GM21423 (cell line): ENCODE results near the gene ITPR1.

Source experiments
- ATAC-seq: cut with Tn5 transposase; IDR thresholded peaks from one replicate; pipeline ENCODE4 v1.9.1; 2021; ENCODE audit warnings: mild to moderate bottlenecking, moderate library complexity; ENCODE audit not compliant: unreplicated experiment

ITPR1 gene

DNA sequence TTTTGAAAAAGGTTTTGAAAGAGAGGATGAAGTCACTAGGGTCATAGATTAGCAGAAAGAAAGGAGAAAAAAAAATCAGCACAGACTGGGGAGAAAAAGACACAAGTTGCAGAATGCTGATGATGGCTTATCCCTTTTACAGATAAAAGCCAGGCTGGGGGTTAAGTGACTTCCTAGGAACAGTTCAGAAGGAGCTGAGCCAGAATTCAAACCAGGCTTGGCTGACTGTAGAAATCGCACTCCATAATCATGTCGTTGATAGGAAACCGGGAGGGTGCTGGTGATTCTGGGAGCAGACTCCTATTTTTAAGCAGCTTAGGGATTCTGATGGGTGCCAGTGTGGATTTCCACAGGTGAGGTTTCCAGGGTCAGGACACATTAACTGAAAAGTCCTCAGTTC is 326.6 kb downstream of the ITPR1 start:
- ATAC-seq, result no peak

DNA sequence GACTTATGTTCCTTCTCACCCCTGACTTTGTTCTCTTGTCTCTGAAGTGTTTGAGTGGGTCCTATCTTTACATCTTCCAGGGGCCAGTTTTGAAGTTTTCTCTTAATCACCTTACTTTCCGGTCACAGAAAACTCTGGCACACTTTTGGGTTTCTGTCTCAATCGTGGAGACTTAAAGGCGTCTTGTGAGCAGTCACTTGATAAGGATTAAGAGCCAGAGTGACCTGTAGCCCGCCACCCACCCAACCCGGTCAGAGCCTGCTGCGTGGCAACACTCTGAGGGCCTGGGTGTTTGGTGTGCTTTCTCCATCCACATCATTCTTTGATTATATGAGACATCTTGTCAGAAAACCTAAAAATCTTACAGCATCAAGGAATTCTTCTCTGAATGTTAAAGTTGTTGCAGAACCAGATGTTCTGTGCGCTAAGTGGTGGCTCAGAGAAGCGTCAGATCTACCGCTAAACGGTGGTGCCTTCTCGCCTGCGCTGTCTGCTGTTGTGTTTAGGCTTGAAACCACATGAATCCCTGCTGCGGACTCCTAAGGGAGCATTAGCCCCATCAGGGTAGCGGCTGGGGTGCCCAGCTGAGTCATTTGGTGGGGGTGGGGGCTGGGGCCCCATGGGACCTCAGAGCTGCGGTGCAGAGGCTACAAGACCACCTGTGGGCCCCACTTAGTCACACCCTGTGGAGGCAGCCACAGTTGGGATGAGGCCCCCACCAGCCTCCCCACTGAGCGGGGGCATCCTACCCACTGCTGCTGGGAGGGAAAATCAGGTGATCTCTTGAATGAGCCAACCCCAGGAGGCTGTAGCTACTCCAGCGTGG is 327.4 kb downstream of the ITPR1 start:
- no peak for ATAC-seq

DNA sequence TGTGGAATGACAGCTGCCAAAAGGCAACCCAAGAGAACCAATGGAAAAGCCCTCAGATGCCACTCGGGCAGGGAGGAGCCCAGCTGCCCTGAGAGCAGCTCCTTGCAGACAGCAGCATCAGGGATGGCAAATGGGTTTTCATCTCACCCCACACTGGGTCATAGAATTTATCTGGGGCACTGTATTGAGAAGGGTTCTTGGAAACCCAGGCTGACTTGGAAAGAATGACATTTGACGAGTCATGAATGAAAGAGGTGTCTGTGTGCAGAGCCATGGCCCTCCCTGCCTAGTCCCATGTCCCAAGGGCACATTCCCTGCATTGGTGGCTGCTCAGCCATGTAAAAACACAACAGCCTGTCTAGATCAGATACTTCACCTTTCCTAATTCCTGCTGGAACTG is 328.2 kb downstream of the ITPR1 start:
- no peak for ATAC-seq

DNA sequence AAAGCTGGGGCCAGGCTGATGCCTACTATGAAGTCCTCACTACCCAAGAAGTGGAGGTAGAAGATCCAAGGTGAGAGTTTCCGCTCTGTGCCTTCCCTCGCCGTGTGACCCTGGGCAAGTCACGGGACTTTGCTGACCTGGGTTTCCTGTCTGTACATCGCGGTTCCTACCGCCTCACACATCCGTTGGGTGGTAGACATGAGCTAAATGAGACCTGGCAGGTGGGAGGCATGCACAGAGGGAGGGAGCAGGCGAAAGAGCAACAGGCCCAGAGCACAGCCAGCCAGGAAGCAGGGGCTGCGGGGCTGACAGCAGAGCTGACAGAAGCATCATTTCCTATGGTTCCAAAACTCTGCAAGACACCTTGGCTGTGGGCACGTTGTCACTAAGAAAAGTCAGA is 328.8 kb downstream of the ITPR1 start:
- ATAC-seq, result peak; percentile 79

DNA sequence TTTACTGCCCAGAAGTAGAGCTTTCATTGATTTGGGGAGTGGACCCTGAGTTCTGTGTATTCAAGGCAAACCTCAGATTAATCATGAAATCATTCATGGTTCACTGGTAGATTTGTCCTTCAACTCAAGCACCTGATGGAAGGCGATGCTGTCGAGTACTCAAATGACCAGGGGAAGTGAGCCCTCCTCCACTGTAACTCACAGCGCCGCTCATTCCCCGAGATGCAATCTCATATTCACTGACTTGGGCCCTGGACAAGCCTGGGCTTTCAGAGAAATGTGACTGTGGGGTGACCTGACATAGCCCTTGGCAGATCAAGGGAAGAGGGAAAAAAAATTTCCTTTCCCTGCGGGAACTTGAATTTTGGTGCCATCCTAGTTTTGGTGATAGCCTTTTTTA is 329.4 kb downstream of the ITPR1 start:
- no peak for ATAC-seq

DNA sequence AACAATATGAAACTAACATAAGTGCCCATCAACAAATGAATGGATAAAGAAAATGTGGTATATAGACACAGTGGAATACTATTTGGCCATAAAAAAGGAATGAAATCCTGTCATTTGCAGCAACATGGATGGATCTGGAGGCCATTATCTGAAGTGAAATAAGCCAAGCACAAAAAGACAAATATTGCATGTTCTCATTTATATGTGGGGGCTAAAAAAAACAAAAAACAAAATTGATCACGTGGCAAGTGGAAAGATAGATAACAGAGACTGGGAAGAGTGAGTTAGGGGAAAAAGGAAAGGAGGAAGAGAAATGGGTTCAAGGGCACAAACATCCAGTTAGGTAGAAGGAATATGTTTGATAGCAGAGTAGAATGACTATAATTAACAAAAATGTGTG is 330.2 kb downstream of the ITPR1 start:
- no peak for ATAC-seq

DNA sequence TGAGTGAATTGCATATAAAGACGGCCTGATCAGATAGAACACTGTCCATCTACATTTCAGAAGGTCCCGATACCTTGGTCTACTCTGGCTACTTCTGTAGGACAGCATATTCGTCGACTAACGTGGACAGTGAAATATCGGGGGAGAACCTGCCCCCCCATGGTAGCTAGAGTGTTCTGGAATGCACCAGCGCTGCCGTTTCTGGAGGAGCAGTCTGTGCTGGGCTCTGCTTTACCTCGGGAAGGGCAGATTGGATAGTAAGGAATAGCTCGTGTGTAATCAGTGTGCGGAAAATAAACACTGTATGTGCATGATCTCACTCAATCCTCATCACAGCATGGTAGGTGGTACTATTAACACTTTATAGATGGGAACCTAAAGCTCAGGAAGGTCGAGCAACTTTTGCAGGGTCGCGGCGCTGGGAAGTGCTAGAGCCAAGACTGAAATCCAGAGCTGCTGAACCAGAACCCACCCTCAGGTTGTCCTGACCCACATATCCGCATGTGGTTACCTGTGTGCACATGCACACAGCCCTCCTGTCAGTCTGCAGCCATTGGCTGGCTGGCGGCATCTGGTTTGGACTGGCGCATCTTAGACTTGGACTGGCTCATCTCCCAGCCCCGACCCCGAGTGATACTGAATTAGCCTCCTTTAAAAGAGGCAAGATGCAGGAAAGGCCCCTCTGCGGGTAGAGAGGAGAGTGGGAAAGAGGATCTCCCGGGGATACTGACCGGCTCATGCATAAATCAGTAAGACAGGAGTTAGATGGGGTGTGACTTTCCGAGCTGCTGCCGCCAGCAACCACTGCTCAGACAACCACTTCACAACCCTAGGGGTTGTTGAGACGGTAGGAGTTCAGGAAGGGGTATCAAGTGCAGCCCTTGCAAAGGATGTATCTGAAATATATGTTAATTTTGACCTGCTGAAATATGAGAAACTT is 331.1 kb downstream of the ITPR1 start:
- no peak for ATAC-seq

DNA sequence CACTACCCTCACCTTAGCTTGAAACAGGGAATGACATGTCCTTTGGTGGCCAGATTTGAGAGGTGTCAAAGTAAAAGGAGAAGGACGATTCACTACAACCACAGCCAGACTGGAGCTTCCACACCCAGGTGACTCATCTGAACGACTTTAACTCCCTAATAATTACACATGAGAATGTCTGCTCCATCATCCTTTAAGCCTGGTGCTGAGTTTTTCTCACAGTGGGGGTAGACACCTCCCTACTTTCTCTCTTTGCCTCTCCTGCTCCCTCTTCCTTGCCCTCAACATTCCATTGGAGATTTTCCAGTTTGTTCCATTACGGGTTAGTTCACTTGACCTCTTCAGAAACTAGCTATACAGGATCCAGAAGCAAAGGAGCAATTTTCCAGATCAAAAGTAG is 331.8 kb downstream of the ITPR1 start:
- ATAC-seq, result no peak

DNA sequence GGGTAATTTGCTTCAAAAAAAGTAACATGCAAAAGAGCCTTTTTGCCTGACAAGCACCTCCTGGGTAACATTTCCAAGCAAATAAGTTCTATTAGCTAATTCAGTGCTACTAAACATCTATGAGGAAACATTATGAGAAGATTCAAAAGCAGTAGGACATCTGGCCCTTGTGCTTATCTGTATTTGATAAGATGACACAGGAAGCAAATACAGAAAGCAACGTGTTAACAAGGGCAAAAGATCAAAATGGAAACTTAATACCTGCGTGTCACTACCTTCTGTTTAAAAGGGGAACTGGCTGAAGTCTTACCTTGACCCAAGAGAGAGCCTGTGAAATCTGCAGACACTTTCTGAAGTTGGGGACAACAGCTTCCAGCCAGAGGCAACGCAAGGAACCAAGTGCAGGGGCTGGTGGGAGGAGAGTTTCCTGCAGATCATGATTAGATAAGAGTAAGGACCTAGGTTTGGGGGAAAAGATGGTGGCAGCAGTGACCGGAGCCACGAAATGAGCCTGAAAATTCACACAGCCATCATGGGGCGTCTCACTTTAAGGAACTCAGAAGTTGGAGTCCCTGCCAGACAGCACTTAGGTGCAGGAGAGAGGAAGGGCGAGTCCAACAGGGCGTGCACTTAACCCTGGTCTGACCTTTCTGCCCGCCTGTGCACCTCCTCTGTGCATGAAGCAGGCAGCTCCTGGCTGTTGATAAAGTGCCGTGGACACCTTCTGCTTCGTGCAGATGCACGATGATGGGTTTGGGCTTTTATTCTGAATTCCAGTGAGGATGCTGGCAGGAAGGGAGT is 332.5 kb downstream of the ITPR1 start:
- no peak for ATAC-seq

DNA sequence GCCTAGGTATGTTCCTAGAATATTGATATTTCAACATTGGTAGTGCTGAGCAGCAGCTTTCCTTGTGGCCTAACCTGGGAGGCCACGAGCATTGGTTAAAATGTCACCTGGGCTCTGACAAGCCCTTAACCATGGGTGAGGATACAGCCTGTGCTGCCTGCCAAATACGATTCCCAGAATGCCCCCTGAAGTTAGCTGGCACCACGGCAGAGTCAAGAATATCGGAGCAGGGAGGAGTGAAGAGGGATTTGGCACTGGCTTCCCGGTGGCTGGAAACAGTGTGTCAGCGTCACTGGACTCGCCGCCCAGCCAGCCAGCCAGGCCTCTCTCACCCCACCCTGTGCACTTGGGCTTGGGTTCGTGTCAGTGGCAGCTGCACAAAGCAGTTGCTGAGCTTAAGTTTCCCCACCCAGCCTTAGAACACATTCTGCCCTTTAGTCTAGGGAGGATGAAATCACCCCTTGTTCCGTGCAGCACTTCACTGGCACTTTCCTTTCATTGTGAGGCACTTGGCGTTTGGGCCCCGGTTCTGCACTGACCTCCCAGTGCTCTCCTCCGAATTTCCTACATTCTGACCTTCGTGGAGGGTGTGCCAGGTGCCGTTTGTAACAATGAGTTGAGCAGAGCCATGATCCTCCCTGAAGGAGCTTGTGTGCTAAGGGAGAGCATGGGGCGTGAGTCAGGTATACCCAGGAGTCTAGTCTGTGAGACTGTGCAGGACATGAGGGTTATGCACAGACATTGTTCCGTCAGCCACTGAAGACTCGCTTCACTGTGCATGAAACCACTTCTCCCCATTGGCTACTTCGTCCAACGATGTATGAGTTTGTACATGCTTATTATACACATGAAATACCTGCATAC is 333.3 kb downstream of the ITPR1 start:
- ATAC-seq, result no peak

DNA sequence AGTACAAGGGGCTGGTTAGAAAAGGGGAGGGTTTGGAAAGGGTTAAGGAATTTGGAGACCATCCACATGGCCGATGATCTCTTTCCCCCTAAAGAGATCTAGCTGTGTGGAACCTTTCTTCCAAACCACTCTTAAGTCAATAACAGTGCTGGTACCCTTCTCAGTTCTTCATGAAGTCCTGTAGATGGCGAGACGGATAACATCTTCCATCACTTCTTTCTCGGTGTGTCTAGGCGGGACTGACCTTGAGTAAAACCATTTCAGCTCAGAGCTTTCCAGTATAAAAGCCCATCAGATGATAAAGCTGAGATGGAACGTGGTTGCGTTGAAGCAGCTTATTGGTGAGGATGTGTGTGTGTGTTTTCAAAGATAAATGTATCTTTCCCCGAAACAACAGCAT is 334.6 kb downstream of the ITPR1 start:
- ATAC-seq, result no peak

DNA sequence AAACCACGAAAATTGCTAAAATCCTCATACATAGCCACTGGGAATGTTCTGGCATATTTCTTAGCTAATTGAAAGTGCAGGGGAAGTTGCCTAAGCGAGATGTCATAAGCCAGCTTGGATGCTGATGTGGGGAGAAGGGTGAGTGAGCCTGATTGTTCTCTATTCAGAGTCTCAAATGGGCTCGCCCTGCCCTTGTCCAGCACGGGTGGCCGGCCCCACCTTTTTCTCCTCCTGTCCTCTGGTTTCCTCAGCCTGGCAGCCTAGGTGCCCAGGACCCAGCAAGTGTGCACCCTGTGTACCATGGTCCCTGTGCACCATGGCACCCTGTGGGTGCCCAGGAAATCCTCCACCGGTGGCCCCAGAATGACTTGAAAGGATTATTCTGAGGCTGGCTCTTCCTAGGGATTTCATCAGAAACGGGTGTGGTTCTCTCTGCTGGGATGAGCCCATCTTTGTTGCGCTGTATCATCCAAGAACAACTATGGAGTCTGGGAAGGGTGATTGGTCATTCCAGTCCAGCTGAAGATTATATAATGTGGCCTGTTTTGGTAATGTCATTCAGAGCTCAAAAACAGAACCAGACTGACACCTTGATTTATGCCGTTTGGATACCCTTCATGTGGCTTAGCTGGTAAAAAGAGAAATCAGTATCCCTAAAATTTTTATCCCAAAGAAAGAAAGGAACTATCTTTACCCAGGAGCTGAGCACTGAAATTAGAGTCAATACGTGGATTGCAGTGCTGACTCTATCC is 335.3 kb downstream of the ITPR1 start:
- ATAC-seq, result no peak

DNA sequence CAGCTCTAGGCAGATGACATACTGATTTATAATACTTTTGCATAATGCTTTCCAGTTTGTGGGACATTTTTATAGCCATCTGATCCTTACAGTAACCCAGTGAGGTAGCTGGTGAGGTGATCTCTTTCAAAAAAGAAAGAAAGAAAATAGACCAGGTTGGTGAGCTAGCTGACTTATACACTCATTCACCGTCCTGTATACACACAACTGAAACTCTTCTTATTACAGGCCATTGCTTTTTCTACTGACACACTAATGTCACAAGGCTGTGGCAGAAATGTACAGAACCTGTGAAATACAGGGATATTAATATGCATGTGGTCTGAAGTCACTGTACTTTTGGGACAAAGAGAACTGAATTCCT is 335.9 kb downstream of the ITPR1 start:
- no peak for ATAC-seq

DNA sequence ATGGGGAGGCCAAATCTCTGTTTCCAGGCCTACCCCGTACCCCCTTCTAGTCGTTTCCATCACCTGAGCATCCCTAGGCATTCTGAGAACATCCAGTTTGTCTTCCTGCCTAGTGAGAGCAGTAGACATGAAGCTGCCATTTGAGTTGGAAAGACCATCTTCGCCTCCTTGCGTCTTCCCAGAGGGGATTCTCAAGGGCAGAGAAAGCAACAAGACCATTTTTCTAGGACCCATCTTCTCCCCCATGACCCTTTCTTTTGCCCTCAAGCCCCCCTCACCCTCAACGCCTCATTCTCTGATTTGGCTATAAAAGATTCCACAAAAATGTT is 337.4 kb downstream of the ITPR1 start:
- no peak for ATAC-seq

DNA sequence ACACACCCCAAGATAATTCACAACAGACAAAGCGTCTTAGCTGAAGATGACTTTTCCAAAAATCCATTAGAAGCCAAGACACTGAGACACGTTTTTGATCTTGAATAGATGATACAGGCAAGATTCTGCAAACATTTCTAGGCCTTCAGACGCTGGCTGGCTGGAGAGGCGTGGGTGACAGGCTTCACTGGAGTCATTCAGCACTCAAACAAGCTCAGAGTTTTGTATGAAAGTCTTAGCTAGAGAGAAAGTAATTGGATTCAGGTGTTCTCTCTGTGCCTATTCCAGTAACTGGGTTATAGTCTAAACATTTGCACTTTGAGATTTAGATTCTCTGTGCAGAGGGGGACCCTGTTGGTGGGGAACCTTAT is 338.4 kb downstream of the ITPR1 start:
- peak; percentile 8 for ATAC-seq

DNA sequence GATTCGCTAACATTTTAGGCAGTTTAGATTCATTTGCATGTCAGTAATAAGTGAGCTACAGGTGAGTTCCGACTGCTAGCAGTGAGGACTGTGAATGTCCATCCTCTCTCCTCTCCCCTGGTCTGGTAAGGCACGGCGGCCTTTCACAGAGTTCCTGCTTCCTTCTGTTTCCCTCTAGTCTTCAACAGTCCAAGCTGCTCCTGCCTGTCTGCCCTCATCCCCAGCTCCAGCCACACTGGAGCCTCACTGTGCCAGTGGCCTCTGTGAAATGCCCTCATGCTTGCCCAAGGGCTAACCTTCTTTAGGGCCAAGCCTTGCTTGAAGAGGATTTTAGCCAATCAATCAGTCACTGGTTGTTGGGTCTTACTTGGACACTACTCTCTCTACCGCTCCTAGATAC is 340.3 kb downstream of the ITPR1 start:
- no peak for ATAC-seq

DNA sequence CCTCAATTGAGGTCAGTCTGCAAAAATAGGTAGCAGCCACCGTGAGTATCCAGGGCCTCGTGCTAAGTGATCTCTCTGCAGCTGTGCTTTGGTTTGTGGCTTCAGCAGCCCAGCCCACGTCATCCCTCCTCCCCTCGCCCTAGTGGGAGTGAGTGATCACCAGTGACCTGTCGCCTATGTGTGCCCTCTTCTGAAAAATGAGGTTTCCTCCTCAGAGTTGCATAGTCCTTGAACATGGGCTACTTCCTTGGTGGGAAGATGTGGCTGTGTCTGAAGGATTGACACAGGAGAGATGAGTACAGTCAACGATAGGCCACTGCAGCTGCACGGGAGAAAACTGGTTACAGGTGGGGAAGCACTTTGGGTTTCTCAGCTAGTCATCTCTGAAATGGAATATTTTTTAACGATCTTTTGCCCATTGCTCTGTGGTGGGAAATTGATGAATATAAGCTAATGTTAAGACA is 341.3 kb downstream of the ITPR1 start:
- ATAC-seq, result peak; percentile 58

DNA sequence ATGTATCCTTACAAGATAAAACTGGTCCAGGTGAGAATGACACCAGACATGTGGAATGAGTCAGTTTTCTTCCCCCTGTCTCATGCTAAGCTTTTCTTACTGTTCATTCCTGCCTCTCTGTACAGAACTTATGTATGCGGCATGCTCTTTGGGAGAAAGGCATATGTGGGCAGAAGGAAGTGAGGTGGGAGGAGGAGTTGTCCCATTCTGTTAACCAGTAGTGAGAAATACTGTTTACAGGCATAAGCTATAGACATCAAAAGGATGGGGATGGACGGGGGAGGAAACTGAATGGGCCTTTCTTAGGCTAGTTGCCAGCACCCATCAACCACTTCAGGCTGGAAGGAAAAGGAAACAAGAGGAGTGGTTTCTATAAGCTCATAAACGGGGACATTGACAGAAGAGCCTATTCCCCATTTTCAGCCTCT is 342.5 kb downstream of the ITPR1 start:
- no peak for ATAC-seq

DNA sequence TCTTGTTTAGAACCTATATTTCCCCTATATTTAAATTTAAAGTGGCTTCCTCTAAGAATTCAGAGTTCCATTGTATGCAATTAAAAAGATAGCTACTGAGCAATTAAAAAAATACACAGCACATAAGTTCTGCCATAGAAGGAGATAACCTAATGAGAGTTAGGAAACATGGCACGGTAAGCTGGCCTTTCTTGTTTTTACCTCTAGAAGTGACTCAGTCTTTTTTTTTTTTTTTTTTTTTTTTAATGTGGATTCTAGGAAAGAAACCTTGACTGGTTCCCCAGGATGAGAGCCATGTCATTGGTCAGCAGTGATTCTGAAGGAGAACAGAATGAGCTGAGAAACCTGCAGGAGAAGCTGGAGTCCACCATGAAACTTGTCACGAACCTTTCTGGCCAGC is 343.4 kb downstream of the ITPR1 start:
- ATAC-seq, result no peak
